ENCODE data around the gene IRX4.
"Not testable (repeated sequence)": the region's sequence is repeated elsewhere in the genome, so short reads cannot be mapped to it uniquely, and the experiment has no call there.

IRX4 gene

DNA sequence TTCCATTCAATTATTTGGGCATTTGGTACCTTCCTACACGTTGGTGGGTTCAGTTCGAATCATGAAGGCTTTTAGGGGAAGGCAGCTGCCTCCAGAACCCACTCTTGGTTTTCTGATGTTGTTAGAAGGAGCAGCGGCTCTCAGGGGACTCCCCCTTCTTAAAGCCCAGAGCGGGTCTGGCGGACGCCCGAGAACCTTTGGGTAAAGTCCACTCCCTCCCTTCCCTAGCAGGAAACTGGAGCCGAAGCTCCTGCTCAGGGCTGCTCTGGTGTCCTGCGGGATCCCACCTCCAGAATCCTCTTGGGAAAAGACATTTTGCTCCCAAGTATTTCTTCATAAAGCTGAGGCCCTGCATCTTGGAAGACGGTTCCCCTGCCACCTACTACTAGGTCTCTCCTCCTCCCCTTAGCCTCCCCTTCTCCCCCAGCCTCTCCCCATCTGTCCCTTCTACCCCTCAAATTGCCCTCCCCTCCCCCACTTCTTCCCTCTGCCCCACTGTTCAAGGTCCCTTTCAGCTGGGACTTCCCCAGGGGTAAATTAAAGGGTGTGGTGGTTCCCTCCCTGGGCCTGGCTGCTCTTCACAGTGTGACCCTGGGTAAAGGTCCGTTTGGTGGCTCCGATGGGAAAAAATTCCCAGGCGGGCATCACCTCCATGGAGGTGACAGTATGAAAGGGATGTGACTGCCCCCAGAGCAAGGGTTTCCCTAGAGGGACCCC lies 9.3 kb downstream of the IRX4 start:
- Histone ChIP-seq H3K27me3 (ENCODE audit: control insufficient read depth, insufficient read depth, low read length) (peaks cover 74% of the 10 kb centered on the region), H3K9me3 (ENCODE audit: control insufficient read depth, insufficient read depth, low read length) (no peaks in the 10 kb centered on the region), H3K4me1 (ENCODE audit: control insufficient read depth, insufficient read depth, low read length) (peaks cover 8% of the 10 kb centered on the region), H3K4me3 (ENCODE audit: low read depth, low read length) (no peak overlapping the region), H3K9ac (ENCODE audit: low read depth, low read length) (no peak overlapping the region), H3K36me3 (ENCODE audit: control insufficient read depth, insufficient read depth, low read length) (no peaks in the 10 kb centered on the region)

DNA sequence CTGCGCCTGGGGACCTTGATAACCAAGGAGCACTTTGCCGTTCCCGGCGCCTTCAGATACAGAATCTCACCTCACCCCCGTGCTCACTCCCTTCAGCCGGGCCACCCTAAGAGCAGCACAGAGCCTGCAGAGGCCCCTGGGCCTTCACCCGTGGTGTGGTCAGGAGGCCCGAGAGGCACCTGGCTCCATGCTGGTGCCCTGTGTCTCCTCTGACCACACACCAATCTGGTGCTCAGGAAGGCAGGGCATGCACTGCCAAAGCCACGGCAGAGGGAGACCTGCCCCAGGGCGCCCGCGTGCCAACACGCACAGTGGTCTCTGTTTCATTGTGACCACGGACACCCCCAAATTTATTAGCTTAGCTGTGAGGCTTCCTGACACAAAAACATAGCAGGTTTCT lies 11.3 kb downstream of the IRX4 start:
- Histone ChIP-seq H3K36me3 (ENCODE audit: control insufficient read depth, insufficient read depth, low read length) (no peaks in the 10 kb centered on the region), H3K9ac (ENCODE audit: low read depth, low read length) (no peak overlapping the region), H3K4me3 (ENCODE audit: low read depth, low read length) (no peak overlapping the region), H3K4me1 (ENCODE audit: control insufficient read depth, insufficient read depth, low read length) (peaks cover 3% of the 10 kb centered on the region), H3K27me3 (ENCODE audit: control insufficient read depth, insufficient read depth, low read length) (peaks cover 70% of the 10 kb centered on the region), H3K9me3 (ENCODE audit: control insufficient read depth, insufficient read depth, low read length) (no peaks in the 10 kb centered on the region)

DNA sequence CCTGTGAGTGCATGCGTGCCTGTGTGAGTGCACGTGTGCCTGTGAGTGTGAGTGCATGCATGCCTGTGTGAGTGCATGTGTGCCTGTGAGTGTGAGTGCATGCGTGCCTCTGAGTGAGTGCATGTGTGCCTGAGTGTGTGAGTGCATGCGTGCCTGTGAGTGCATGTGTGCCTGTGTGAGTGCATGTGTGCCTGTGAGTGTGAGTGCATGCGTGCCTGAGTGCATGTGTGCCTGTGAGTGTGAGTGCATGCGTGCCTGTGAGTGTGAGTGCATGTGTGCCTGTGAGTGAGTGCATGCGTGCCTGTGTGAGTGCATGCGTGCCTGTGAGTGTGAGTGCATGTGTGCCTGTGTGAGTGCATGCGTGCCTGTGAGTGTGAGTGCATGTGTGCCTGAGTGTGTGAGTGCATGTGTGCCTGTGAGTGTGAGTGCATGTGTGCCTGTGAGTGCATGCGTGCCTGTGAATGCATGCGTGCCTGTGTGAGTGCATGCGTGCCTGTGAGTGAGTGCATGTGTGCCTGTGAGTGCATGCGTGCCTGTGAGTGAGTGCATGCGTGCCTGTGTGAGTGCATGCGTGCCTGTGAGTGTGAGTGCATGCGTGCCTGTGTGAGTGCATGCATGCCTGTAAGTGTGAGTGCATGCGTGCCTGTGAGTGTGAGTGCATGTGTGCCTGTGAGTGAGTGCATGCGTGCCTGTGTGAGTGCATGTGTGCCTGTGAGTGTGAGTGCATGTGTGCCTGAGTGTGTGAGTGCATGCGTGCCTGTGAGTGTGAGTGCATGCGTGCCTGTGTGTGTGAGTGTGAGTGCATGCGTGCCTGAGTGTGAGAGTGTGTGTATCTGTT lies 12.1 kb downstream of the IRX4 start:
- not testable (repeated sequence) for H3K9ac ChIP-seq (ENCODE audit: low read depth, low read length); H3K36me3 ChIP-seq (ENCODE audit: control insufficient read depth, insufficient read depth, low read length); H3K4me3 ChIP-seq (ENCODE audit: low read depth, low read length); H3K9me3 ChIP-seq (ENCODE audit: control insufficient read depth, insufficient read depth, low read length); H3K4me1 ChIP-seq (ENCODE audit: control insufficient read depth, insufficient read depth, low read length)
- peaks cover 65% of the 10 kb centered on the region for H3K27me3 ChIP-seq (ENCODE audit: control insufficient read depth, insufficient read depth, low read length)

DNA sequence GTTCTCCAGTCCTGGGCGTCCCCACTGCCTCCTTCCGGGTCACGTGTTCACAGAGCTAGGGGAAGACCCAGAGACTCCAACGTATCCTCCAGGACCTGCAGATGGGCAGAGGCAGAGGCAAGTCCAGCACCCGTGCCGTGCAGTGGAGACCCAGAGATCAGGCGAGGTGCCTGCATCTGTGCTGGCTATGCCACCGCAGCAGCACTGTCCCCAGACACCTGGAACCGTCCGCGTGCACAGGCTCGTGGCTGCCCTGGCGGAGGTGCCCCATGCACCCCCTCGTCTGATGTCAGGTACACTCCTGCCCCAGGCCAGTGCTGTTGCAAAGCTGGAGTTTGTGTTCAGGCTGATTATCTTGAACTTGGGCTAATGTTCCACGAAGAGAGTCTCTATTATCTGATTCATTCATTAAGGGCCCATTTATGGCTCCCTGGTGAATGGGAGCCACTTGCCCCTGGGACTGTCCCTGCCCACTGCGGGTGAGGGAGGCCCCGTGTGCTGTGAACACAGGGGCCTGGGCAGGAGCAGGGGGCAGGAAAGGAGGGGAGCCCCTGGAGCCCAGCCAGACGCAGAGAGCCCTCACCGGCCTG lies 13.7 kb downstream of the IRX4 start:
- Histone ChIP-seq H3K4me3 (ENCODE audit: low read depth, low read length) (no peak overlapping the region), H3K36me3 (ENCODE audit: control insufficient read depth, insufficient read depth, low read length) (no peaks in the 10 kb centered on the region), H3K4me1 (ENCODE audit: control insufficient read depth, insufficient read depth, low read length) (no peaks in the 10 kb centered on the region), H3K9ac (ENCODE audit: low read depth, low read length) (no peak overlapping the region), H3K27me3 (ENCODE audit: control insufficient read depth, insufficient read depth, low read length) (peaks cover 50% of the 10 kb centered on the region), H3K9me3 (ENCODE audit: control insufficient read depth, insufficient read depth, low read length) (no peaks in the 10 kb centered on the region)

DNA sequence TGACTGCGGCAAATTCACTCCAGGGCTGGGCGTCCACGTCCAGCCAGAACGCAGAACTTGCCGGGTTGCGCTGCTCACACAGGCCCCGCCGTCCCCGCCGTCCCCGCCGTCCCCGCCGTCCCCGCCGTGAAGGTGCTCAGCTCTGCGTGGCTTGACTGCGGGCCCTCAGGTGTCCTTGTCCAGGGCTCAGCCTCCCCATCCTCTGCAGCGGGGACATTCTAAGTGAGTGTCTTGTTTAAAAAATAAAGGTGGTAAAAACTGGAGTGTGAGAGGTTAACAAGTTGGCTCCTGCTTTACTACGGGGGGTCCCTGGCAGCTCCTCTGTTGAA lies 14.9 kb downstream of the IRX4 start:
- no peaks in the 10 kb centered on the region for H3K9me3 ChIP-seq (ENCODE audit: control insufficient read depth, insufficient read depth, low read length)
- peaks cover 39% of the 10 kb centered on the region for H3K27me3 ChIP-seq (ENCODE audit: control insufficient read depth, insufficient read depth, low read length)
- H3K9ac ChIP-seq (ENCODE audit: low read depth, low read length): no peak overlapping the region
- H3K36me3 ChIP-seq (ENCODE audit: control insufficient read depth, insufficient read depth, low read length): no peaks in the 10 kb centered on the region
- no peak overlapping the region for H3K4me3 ChIP-seq (ENCODE audit: low read depth, low read length)
- no peaks in the 10 kb centered on the region for H3K4me1 ChIP-seq (ENCODE audit: control insufficient read depth, insufficient read depth, low read length)

DNA sequence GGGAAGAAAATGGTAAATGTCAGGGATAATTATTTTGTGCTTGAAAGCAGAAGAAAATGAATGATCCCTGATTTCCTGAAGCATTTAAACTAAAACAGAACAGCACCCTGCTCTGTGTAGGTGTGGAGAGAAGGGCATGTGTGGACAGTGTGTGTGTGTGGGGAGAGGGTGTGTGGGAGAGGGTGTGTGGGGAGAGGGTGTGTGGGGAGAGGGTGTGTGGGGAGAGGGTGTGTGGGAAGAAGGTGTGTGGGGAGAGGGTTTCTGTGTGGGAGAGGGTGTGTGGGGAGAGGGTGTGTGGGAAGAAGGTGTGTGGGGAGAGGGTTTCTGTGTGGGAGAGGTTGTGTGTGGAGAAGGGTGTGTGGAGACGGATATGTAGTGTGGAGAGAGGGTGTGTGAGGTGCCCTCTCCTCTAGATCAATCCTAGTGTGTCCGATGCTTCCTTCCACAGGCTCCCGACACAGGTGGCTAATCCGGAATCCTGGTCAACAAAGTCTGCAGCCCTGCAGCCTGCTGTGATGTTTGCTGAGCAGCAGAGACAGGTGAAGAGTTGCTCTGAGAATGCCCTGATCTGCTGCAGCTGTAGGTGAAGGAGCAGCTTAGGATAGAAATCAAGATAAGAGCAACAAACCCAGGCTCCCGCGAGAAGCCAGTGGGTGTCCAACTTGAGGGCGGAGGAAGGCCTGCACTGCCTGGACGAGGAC lies 15.5 kb downstream of the IRX4 start:
- Histone ChIP-seq H3K36me3 (ENCODE audit: control insufficient read depth, insufficient read depth, low read length) (no peaks in the 10 kb centered on the region), H3K27me3 (ENCODE audit: control insufficient read depth, insufficient read depth, low read length) (peaks cover 36% of the 10 kb centered on the region), H3K4me1 (ENCODE audit: control insufficient read depth, insufficient read depth, low read length) (no peaks in the 10 kb centered on the region), H3K9ac (ENCODE audit: low read depth, low read length) (no peak overlapping the region), H3K9me3 (ENCODE audit: control insufficient read depth, insufficient read depth, low read length) (no peaks in the 10 kb centered on the region), H3K4me3 (ENCODE audit: low read depth, low read length) (no peak overlapping the region)

DNA sequence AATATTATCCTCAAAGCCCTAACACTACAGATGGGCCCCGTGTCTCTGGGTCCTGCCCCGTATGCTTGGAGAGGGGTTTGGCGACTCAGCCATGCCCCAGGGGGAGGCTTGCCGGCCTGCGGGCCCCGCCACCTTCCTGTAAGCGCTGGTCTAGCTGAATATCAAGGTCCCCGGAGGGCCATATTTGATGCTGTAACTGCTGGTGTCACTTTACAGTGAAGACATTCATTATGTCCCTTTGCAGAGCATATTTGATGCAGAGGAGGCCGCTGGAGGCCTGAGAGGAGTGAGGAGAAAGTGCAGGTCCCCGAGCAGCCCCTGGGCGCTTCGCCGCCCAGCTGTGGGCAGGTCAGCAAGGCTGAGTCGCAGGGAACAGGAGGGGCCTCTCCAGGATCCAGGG lies 16.8 kb downstream of the IRX4 start:
- H3K36me3 ChIP-seq (ENCODE audit: control insufficient read depth, insufficient read depth, low read length): no peaks in the 10 kb centered on the region
- H3K9ac ChIP-seq (ENCODE audit: low read depth, low read length): no peak overlapping the region
- H3K4me3 ChIP-seq (ENCODE audit: low read depth, low read length): no peak overlapping the region
- H3K4me1 ChIP-seq (ENCODE audit: control insufficient read depth, insufficient read depth, low read length): no peaks in the 10 kb centered on the region
- H3K9me3 ChIP-seq (ENCODE audit: control insufficient read depth, insufficient read depth, low read length): no peaks in the 10 kb centered on the region
- peaks cover 28% of the 10 kb centered on the region for H3K27me3 ChIP-seq (ENCODE audit: control insufficient read depth, insufficient read depth, low read length)

DNA sequence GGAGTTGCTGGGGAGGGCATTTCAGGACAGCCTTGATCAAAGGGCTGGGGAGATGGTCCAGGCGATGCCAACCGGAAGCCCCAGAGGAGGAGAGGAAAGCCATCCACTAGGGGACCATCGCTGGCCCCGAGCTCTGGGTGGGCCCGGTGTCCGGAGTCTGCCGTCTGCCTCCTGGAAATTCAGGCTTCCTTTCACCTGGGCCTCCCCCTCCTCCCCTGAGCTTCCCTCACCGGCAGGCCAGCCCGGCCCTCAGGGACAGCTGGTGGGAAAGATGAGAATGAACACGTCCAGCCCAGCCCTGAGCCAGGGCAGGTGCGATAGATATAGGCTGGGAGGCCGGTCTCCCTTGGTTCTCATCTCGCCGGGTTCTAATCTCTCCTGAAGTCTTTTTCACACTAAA lies 17.2 kb downstream of the IRX4 start:
- Histone ChIP-seq H3K9me3 (ENCODE audit: control insufficient read depth, insufficient read depth, low read length) (no peaks in the 10 kb centered on the region), H3K27me3 (ENCODE audit: control insufficient read depth, insufficient read depth, low read length) (peaks cover 27% of the 10 kb centered on the region), H3K4me3 (ENCODE audit: low read depth, low read length) (no peak overlapping the region), H3K9ac (ENCODE audit: low read depth, low read length) (no peak overlapping the region), H3K4me1 (ENCODE audit: control insufficient read depth, insufficient read depth, low read length) (no peaks in the 10 kb centered on the region), H3K36me3 (ENCODE audit: control insufficient read depth, insufficient read depth, low read length) (no peaks in the 10 kb centered on the region)

DNA sequence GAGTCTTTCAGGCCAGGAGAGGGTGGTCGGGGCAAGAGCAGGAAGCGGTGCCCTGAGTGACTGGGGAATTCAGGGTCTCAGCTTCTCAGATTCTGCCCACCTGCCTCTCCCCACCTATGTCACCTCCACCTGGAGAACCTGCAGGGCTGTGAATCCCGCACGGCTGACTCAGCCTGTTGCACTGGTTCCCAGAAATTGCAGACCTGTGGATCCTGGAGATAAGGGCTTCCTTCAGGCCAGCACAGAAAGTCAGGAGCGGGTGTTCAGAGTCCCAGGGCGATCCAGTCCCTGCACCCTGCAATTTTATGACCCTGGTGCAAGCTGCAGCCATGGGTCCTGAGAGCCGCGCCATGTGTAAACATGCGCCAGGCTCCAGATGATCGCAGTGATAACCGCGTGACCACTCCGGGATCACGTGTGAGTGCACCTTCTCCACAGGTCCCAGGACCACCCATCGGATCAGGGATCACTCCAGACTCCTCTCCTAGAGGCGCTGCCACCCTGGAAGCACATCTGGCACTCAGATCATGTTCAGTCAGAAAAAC lies 17.8 kb downstream of the IRX4 start:
- no peaks in the 10 kb centered on the region for H3K4me1 ChIP-seq (ENCODE audit: control insufficient read depth, insufficient read depth, low read length)
- H3K27me3 ChIP-seq (ENCODE audit: control insufficient read depth, insufficient read depth, low read length): peaks cover 26% of the 10 kb centered on the region
- H3K9me3 ChIP-seq (ENCODE audit: control insufficient read depth, insufficient read depth, low read length): no peaks in the 10 kb centered on the region
- no peaks in the 10 kb centered on the region for H3K36me3 ChIP-seq (ENCODE audit: control insufficient read depth, insufficient read depth, low read length)
- H3K4me3 ChIP-seq (ENCODE audit: low read depth, low read length): no peak overlapping the region
- H3K9ac ChIP-seq (ENCODE audit: low read depth, low read length): no peak overlapping the region

DNA sequence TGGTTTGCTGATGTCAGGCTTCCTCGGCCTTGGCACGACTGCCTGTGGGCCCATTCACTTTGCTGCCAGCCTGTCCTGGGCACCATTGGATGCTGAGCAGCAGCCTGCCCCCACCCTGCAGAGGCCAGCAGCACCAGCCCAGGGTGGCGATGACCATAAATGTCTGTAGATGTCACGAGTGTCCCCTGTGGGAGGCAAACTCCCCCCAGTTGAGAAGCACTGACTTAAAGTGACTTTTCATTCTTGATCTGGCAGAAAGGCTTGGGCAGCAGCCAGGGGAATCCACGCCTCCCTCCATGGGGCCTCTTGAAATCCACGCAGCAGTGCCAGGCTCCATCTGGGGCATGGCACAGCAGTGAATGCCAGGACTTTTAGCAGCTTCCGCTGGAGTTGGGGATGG lies 21.8 kb downstream of the IRX4 start:
- Histone ChIP-seq H3K36me3 (ENCODE audit: control insufficient read depth, insufficient read depth, low read length) (no peaks in the 10 kb centered on the region), H3K4me3 (ENCODE audit: low read depth, low read length) (no peak overlapping the region), H3K4me1 (ENCODE audit: control insufficient read depth, insufficient read depth, low read length) (no peaks in the 10 kb centered on the region), H3K9ac (ENCODE audit: low read depth, low read length) (no peak overlapping the region), H3K9me3 (ENCODE audit: control insufficient read depth, insufficient read depth, low read length) (no peaks in the 10 kb centered on the region), H3K27me3 (ENCODE audit: control insufficient read depth, insufficient read depth, low read length) (no peaks in the 10 kb centered on the region)

DNA sequence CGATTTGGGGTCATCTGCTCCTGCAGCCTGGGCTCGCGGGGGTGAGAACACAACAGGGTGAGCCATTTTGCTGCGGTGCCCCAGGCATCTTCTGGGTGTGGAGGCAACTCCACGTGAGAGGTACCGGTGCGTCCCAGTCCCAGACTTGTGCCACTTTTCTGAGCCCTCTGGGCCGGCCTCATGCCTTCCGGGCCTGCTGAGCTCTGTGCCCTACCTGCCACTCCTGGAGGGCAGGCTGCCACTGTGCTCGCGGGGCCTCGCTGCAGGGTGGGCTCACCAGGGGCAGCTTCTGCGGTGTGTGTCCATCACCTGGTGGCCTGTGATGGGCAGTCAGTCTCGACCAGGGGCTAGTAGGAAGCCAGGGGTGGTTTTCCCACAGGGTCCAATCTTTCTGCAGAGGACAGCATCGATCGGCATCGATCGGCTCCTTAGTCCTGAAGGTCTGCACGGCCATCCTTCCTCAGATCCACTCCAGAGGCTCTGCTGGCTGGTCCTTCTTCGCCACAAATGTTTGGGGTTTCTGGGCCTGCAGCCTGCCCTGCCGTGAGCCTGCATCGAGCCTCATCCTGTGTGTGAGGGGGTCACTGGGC lies 22.6 kb downstream of the IRX4 start:
- Histone ChIP-seq H3K36me3 (ENCODE audit: control insufficient read depth, insufficient read depth, low read length) (no peaks in the 10 kb centered on the region), H3K9ac (ENCODE audit: low read depth, low read length) (no peak overlapping the region), H3K27me3 (ENCODE audit: control insufficient read depth, insufficient read depth, low read length) (no peaks in the 10 kb centered on the region), H3K4me1 (ENCODE audit: control insufficient read depth, insufficient read depth, low read length) (no peaks in the 10 kb centered on the region), H3K9me3 (ENCODE audit: control insufficient read depth, insufficient read depth, low read length) (no peaks in the 10 kb centered on the region), H3K4me3 (ENCODE audit: low read depth, low read length) (no peak overlapping the region)
